Activated T-helper 1 cell treated with anti-CD3 and anti-CD28 coated beads, Interleukin-2, amount 50 U/mL, for 16 hours (primary cell): ENCODE results near the gene RIMBP3B.
"Not testable (repeated sequence)": the region's sequence is repeated elsewhere in the genome, so short reads cannot be mapped to it uniquely, and the experiment has no call there.

Source experiments
- DNase-seq, 2 donors: peaks; one replicate each; pipeline ENCODE4 v3.0.0-alpha.2; 2020; ENCODE audit warnings: low read depth in 1 of 2, low spot score in 1 of 2

Gene RIMBP3B

GRCh38 chr22:21383701-21384467 lies at the start of gene RIMBP3B:
RIMBP3B (plus strand) TSS chr22:21383751; CDS start chr22:21383859, 108 bp downstream.
- DNase-seq, result not testable (repeated sequence)

- not testable (repeated sequence) for DNase-seq
Measured at GRCh38 chr22:21357527-21357926, 26.0 kb upstream of the RIMBP3B start.

GRCh38 chr22:21360525-21360924 lies 23.0 kb upstream of the RIMBP3B start:
- DNase-seq, result not testable (repeated sequence)

GRCh38 chr22:21362473-21362872 lies 21.1 kb upstream of the RIMBP3B start:
- DNase-seq, result not testable (repeated sequence)

- DNase-seq, result not testable (repeated sequence)
Measured at GRCh38 chr22:21363061-21363460, 20.5 kb upstream of the RIMBP3B start.

GRCh38 chr22:21363803-21364202 lies 19.7 kb upstream of the RIMBP3B start:
- not testable (repeated sequence) for DNase-seq

GRCh38 chr22:21364362-21364761 lies 19.2 kb upstream of the RIMBP3B start:
- not testable (repeated sequence) for DNase-seq

- DNase-seq, result not testable (repeated sequence)
Measured at GRCh38 chr22:21365337-21365736, 18.2 kb upstream of the RIMBP3B start.

- DNase-seq, result not testable (repeated sequence)
Measured at GRCh38 chr22:21368603-21369310, 14.8 kb upstream of the RIMBP3B start.

GRCh38 chr22:21375880-21376279 lies 7.7 kb upstream of the RIMBP3B start:
- DNase-seq, result not testable (repeated sequence)

GRCh38 chr22:21384468-21385357 lies 1.2 kb downstream of the RIMBP3B start:
- DNase-seq, result not testable (repeated sequence)

- DNase-seq, result not testable (repeated sequence)
Measured at GRCh38 chr22:21389480-21389879, 5.9 kb downstream of the RIMBP3B start.

- DNase-seq, result not testable (repeated sequence)
Measured at GRCh38 chr22:21390013-21390412, 6.5 kb downstream of the RIMBP3B start.

- not testable (repeated sequence) for DNase-seq
Measured at GRCh38 chr22:21394613-21395012, 11.1 kb downstream of the RIMBP3B start.

- not testable (repeated sequence) for DNase-seq
Measured at GRCh38 chr22:21401197-21401969, 17.8 kb downstream of the RIMBP3B start.

- DNase-seq, result not testable (repeated sequence)
Measured at GRCh38 chr22:21402763-21403314, 19.3 kb downstream of the RIMBP3B start.

- DNase-seq, result not testable (repeated sequence)
Measured at GRCh38 chr22:21407139-21407538, 23.6 kb downstream of the RIMBP3B start.

GRCh38 chr22:21407792-21408191 lies 24.2 kb downstream of the RIMBP3B start:
- DNase-seq, result not testable (repeated sequence)

- DNase-seq, result not testable (repeated sequence)
Measured at GRCh38 chr22:21416375-21416774, 32.8 kb downstream of the RIMBP3B start.

- not testable (repeated sequence) for DNase-seq
Measured at GRCh38 chr22:21417227-21417746, 33.7 kb downstream of the RIMBP3B start, which contains the start of gene HIC2. HIC2 (plus strand) TSS chr22:21417371; CDS start chr22:21442832, 25,461 bp downstream.
